Stomach (tissue), 9 donors: ENCODE data around the gene TXN2. TPM values are rescaled to one million over a fixed set of nuclear protein-coding genes. Genes with fewer than 3 reads are reported as not detected.
A peak's percentile ranks its signal among the peaks of the same experiment; 100 is the strongest.

Experiments used
- DNase-seq, 2 donors: peaks; one replicate each; pipeline versions ENCODE4 v3.0.0 to v3.0.0-alpha.2; 2013 to 2019
- H3K27ac ChIP-seq, 5 donors: fragments of 200-600 bp in 4 of 5; sonication (generic) in 4 of 5; one replicate each; pipeline ENCODE4 v1.5.1; 2013 to 2019; ENCODE audit warnings: mild to moderate bottlenecking in 1 of 5, moderate library complexity in 1 of 5
- H3K27me3 ChIP-seq, 3 donors: fragments of 200-600 bp; sonication (generic); one replicate each; pipeline ENCODE4 v1.5.1; 2017 to 2019; ENCODE audit warnings: mixed run types in 1 of 3
- H3K36me3 ChIP-seq, 4 donors: fragments of 200-600 bp; sonication (generic); 1 replicate in 3 of 4; 2 replicates in 1 of 4; pipeline ENCODE4 v1.5.1; 2016 to 2019
- H3K4me1 ChIP-seq, 4 donors: fragments of 200-600 bp; sonication (generic); one replicate each; pipeline ENCODE4 v1.5.1; 2016 to 2019
- H3K4me3 ChIP-seq, 4 donors: fragments of 200-600 bp; sonication (generic) in 3 of 4; one replicate each; pipeline ENCODE4 v1.5.1; 2016 to 2019; ENCODE audit warnings: mild to moderate bottlenecking in 1 of 4
- H3K9me3 ChIP-seq, 4 donors: fragments of 200-600 bp; sonication (generic); one replicate each; pipeline ENCODE4 v1.5.1; 2016 to 2019
- CTCF ChIP-seq, 7 experiments: fragments of 450-650 bp in 4 of 7; fragments of 200-600 bp in 3 of 7; sonication (generic) in 3 of 7; IDR thresholded peaks; one replicate each; pipeline ENCODE4 v1.5.1; 2016 to 2019; ENCODE audit warnings: antibody characterized with exemption in 7 of 7, control low read depth in 2 of 7, mild to moderate bottlenecking in 1 of 7
- EP300 ChIP-seq: sonication (generic); formaldehyde crosslinking; IDR thresholded peaks from one replicate; pipeline ENCODE4 v1.6.1; 2017; ENCODE audit warnings: antibody characterized with exemption
- POLR2A ChIP-seq, 4 donors: fragments of 450-650 bp; IDR thresholded peaks; one replicate each; pipeline ENCODE4 v1.6.1; 2016; ENCODE audit warnings: antibody characterized with exemption in 4 of 4, control low read depth in 2 of 4, mild to moderate bottlenecking in 1 of 4, moderate library complexity in 1 of 4
- POLR2AphosphoS5 ChIP-seq, 3 donors: sonication (generic); formaldehyde crosslinking; IDR thresholded peaks; one replicate each; pipeline ENCODE4 v1.6.1; 2016; ENCODE audit warnings: antibody characterized with exemption in 3 of 3
- WGBS, 5 donors: extraction: QIAGEN DNeasy Blood & Tissue Kit in 3 of 5; methylation state at CpG; one replicate each; pipeline versions ENCODE4 v1.1.5 to v1.1.7; 2013 to 2018; 5-methylcytosine and 5-hydroxymethylcytosine counted together
- intact Hi-C: fragments of 100-400 bp; cut with DNase I; formaldehyde crosslinking; loops from one replicate; pipeline ENCODE4 v1.15.1; 2023; ENCODE audit warnings: low total_unique reads
- polyA plus RNA-seq, 3 donors: library from polyadenylated mRNA; stranded (reverse); fragments of 200-250 nt; gene quantifications; one replicate each; pipeline ENCODE4 v1.2.3, GENCODE V29; 2013
- total RNA-seq, 5 donors: library from RNA; depleted of rRNA; stranded (reverse); fragments of >200 nt; gene quantifications; one replicate each; pipeline versions ENCODE4 v1.1.0 to v1.2.3, GENCODE V29; 2014 to 2016
- donor health status: healthy with polysubstance abuse.
- donor health status: Bipolar disorder and iron deficiency.
- donor health status: healthy.

The TXN2 gene
- total and polyA plus RNA-seq, 8 donors = 7.0 to 279 (median 89.3) TPM

GRCh38 chr22:36435516-36436415 lies 45.7 kb downstream of the TXN2 start:
- Histone ChIP-seq H3K36me3 (no peaks in the 10 kb centered on the region), H3K4me1 (peaks cover 45 to 67% (median 50%) of the 10 kb centered on the region in 4 donors), H3K9me3 (no peaks in the 10 kb centered on the region), H3K27ac (peak overlapping the region; percentile 30 to 73 (median 43)), H3K27me3 (no peaks in the 10 kb centered on the region), H3K4me3 (no peak overlapping the region)
- WGBS, 5 donors = 27 to 49% (median 32%) methylated on average over 16 of the region's 16 CpGs
- intact Hi-C loops = no loop called here
- peak; percentile 81 to 82 for DNase-seq
- TF ChIP-seq CTCF (IDR thresholded peaks at IDR 0.05) (no peak), POLR2A (IDR thresholded peaks at IDR 0.05) (no peak), POLR2AphosphoS5 (IDR thresholded peaks at IDR 0.05) (peak in 2 of 3 donors; percentile 11 to 29), EP300 (no peak)

GRCh38 chr22:36433318-36434231 lies 47.9 kb downstream of the TXN2 start:
- Histone ChIP-seq H3K4me1 (peaks cover 39 to 50% (median 44%) of the 10 kb centered on the region in 4 donors), H3K36me3 (no peaks in the 10 kb centered on the region), H3K9me3 (no peaks in the 10 kb centered on the region), H3K27ac (peak overlapping the region; percentile 11 to 43 (median 34)), H3K4me3 (no peak overlapping the region), H3K27me3 (no peaks in the 10 kb centered on the region)
- intact Hi-C loops = no loop called here
- peak; percentile 88 to 90 for DNase-seq
- WGBS, 5 donors = 39 to 67% (median 45%) methylated on average over 13 to 14 of the region's 14 CpGs
- peak in 2 of 3 donors; percentile 15 to 23 for TF ChIP-seq POLR2AphosphoS5 (IDR thresholded peaks at IDR 0.05)
- no peak for TF ChIP-seq EP300

GRCh38 chr22:36432592-36433317 lies 48.7 kb downstream of the TXN2 start:
- no peaks in the 10 kb centered on the region for H3K9me3 ChIP-seq
- peak overlapping the region in 4 of 5 donors; percentile 29 to 43 (median 35) for H3K27ac ChIP-seq
- no peaks in the 10 kb centered on the region for H3K27me3 ChIP-seq
- no peak for DNase-seq
- TF ChIP-seq POLR2AphosphoS5 (IDR thresholded peaks at IDR 0.05) (no peak), EP300 (no peak), CTCF (IDR thresholded peaks at IDR 0.05) (no peak), POLR2A (IDR thresholded peaks at IDR 0.05) (no peak)
- intact Hi-C loops = no loop called here
- H3K4me1 ChIP-seq = peaks cover 39 to 50% (median 44%) of the 10 kb centered on the region in 4 donors
- 58 to 70% (median 66%) methylated on average over 15 of the region's 15 CpGs for WGBS, 5 donors
- H3K4me3 ChIP-seq = no peak overlapping the region
- no peaks in the 10 kb centered on the region for H3K36me3 ChIP-seq

GRCh38 chr22:36431977-36432376 lies 49.5 kb downstream of the TXN2 start:
- no peaks in the 10 kb centered on the region for H3K36me3 ChIP-seq
- DNase-seq = no peak
- no peaks in the 10 kb centered on the region for H3K9me3 ChIP-seq
- no peak overlapping the region for H3K4me3 ChIP-seq
- intact Hi-C loops = no loop called here
- H3K27me3 ChIP-seq = no peaks in the 10 kb centered on the region
- H3K27ac ChIP-seq = no peak overlapping the region
- TF ChIP-seq EP300 (no peak), POLR2A (IDR thresholded peaks at IDR 0.05) (no peak), POLR2AphosphoS5 (IDR thresholded peaks at IDR 0.05) (no peak)
- 85 to 94% (median 89%) methylated on average over 9 of the region's 9 CpGs for WGBS, 5 donors
- peaks cover 39 to 47% (median 44%) of the 10 kb centered on the region in 4 donors for H3K4me1 ChIP-seq
